Amniotic epithelial cell (primary cell): Measurements from ENCODE around the gene METTL3.
"Not testable (repeated sequence)": the region's sequence is repeated elsewhere in the genome, so short reads cannot be mapped to it uniquely, and the experiment has no call there.

Experiments used
- DNase-seq: peaks from one replicate; pipeline ENCODE4 v3.0.0-alpha.2; 2010; ENCODE audit warnings: low read depth

Gene METTL3

DNA sequence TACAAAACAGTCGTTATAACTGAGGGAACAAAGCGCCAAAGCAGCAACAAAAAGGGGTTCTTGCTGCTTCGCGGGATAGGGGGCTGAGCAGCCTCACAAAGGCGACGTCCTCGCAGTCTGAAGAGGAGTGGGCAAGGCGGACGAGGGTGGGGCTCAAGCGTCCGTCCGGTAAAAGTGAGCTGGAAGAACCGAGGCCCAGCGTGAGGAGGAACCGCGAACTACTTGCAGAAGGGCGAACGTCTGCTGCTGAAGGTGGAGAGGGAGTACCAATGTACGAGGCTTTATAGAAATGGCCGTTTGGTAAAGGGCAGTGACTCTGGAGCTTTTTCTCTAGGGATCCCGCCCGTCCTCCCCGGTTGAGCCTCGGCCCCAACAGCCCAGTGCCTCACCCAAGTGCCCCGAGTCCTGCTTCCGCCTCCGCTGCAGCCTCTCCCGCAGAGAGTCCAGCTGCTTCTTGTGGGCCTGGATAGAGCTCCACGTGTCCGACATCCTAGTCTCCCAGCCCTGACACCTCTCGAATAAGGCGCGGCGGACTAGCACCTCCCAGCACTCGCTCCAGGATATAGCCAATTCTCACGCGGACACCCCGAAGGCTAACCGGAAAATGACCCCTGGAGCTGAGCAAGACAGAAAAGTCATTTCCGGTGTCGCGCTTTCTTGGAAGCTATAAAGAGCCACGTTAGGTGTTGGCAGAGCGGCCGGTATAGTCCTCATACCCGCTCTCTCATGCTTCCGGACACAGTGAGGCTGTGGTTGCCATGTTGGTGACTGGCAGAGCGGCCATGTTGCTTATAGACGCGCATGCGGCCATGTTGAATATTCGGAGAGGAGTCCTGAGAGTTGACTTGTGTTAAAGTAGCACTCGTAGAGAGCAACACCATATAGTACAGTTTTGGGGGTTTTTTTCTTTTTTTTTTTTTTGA is at the start of gene METTL3:
TSS of gene METTL3 (minus strand) at position 606 of the 923 bp plus-strand sequence. CDS start at position 489, 117 bp downstream.
- peak; percentile 100 for DNase-seq

DNA sequence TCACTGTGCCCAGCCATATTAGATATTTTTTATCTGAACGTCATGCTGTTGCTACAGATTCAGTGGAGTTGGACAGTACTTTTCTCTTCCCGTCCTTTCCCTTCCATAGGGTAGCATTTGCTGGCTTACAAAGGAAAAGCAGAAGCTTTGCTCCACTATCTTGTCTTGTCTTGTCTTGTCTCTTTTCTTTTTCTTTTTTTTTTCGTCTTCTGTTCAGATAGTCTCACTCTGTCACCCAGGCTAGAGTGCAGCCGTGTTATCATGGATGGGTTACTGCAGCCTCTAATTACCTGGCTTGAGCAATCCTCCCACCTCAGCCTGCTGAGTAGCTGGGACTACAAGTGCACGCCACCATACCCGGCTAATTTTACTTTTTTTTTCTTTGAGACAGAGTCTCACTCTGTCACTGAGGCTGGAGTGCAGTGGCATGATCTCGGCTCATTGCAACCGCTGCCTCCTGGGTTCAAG is 47.6 kb upstream of the METTL3 start:
- peak; percentile 27 for DNase-seq

DNA sequence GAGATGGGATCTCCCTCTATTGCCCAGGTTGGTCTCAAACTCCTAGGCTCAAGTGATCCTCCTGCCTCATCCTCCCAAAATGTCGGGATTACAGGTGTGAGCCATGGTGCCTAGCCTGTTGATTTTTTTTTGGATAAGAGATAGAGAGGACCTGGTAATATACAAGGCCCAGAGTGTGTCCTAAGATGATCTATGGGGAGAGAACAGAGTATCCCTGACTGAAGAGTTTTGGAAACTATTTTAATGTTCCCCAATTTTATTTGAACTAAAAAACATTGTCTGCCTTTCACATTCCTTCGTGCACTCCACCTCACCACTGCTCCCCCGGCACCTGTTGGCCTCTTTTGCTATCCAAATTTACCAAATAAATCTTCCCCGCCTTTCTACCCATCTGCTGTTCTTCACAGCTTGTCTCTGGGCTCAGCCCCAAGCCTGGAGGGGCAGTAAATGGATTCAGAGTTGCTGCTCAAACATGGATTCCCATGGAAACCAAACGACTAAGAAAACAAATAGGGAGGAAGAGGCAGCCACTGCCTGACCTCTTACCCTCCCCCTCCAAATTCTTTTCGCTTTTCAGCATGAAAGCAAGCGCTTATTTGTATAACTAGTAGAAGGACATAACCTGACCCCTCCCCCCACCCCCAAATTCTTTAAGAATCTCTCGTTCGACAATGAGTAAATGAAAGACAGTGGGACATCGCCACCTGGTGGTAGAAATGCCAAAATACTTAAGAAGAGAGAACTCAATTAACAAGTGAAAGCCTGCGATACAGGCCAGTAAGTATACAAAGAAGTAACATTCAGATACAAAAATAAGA is 46.2 kb upstream of the METTL3 start:
- peak; percentile 84 for DNase-seq

DNA sequence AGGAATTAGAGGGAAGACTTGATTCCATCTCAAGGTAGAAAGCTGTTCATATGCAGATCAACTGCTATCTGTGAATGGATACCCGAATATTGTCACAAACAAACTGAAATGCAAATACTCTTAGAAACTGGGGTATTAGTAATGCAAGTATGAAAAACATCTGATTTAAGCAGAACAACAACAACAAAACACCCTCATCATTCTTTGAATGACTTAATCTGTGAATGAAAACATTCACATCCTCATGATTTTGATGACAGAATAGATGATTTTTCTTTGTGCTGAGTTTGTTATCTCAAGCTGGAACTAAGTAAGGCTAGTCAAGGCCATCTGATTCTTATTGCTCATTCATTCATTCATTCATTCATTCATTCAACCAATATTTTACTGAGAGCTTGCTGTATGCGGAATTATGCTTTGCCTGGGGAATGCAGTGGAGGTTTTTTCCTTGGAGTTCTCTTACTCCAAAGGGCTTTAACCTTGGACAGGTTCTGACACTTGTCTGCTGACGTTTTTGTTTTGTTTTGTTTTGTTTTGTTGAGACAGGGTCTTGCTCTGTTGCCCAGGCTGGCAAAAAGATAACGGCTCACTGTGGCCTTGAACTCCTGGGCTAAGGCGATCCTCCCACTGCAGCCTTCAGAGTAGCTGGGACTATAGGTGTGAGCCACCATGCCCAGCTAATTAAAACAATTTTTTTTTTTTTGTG is 45.4 kb upstream of the METTL3 start:
- no peak for DNase-seq

DNA sequence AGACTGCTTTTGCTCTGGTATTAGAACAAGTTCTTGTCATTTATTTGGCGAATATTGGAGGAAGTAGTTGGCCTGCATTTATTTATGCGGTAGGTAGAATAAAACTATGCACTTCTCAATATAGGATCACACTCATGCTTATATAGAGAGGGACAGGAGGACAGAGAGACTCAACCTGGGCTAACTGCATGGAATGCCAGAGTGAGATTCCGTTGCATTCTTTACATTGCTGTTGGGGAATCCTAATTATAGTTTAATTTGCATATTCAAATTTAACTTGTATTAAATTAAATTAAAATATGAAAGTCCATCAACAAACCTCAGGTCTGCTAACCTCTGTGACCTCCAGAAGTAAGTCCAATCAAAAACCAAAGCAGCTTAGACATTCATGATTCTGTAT is 42.1 kb upstream of the METTL3 start:
- DNase-seq: no peak

DNA sequence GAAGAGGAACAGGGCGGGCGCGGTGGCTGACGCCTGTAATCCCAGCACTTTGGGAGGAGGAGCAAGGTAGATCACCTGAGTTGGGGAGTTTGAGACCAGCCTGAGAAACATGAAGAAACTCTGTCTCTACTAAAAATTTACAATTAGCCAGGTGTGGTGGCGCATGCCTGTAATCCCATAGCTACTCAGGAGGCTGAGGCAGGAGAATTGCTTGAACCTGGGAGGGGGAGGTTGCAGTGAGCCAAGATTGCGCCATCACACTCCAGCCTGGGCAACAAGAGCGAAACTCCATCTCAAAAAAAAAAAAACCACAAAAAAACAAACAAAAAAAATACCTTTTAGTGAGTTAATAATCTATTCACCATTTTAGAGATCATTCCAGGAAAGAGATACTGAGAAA is 33.4 kb upstream of the METTL3 start:
- not testable (repeated sequence) for DNase-seq

DNA sequence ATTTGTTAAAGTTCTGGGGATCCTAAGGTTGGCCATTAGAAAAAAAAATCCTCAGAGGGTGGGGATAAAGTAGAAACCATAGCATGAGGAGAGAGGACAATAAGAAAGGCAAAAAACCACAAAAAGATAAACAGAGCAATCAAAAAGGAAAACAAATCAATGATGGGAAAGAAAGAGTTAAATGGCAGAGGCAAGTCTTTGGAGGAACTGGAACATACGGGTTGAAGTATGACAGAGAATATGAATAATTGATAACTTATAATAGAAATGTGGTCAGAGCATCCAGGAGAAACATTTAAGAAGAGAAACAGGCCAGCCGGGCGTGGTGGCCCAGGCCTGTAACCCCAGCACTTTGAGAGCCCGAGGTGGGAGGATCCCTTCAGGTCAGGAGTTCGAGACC is 32.8 kb upstream of the METTL3 start:
- no peak for DNase-seq

DNA sequence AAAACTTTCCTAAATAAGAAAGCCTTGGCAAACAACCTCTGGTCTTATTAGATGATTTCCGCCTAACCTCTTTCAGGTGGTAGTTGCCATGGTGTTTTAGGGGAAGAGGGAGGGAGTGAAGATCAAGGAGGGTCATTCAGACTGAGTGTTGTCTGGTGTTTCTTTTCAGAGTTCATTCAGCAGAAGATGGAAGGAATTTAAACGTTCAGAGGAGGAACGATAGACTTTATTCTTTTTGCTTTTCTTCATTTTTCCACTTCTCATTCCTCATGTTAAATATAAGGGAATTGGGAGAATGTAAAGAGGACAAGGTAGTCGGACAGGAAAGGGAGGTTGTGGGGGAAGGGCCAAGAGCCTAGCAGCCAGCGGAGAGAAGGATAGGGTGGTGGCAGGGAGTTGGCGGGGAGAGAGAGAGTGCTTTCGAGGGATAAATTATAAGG is 32.4 kb upstream of the METTL3 start:
- no peak for DNase-seq

DNA sequence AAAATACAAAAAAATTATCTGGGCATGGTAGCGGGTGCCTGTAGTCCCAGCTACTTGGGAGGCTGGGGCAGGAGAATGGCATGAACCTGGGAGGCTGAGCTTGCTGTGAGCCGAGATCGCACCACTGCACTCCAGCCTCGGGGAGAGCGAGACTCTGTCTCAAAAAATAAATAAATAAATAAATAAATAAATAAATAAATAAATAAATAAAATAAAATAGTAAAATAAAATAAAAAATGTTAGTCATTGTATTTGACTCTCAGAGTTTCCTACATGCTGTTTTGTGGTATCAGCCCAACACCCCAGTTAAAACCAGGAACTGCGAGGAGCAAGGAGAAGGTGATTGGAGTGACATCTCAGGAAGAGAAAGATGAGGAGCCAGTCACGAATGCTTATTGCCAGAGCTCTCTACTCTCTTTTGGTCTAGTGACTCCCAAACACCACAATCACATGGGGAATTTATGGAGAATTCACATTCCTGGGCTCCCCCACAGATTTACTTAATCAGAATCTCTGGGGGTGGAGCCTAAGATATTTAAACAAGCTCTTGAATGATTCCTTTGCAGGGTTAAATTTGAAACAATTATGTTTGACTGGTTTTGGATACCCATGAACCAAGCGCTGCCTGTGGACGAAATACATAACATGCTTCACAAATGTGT is 30.4 kb upstream of the METTL3 start:
- DNase-seq: no peak

DNA sequence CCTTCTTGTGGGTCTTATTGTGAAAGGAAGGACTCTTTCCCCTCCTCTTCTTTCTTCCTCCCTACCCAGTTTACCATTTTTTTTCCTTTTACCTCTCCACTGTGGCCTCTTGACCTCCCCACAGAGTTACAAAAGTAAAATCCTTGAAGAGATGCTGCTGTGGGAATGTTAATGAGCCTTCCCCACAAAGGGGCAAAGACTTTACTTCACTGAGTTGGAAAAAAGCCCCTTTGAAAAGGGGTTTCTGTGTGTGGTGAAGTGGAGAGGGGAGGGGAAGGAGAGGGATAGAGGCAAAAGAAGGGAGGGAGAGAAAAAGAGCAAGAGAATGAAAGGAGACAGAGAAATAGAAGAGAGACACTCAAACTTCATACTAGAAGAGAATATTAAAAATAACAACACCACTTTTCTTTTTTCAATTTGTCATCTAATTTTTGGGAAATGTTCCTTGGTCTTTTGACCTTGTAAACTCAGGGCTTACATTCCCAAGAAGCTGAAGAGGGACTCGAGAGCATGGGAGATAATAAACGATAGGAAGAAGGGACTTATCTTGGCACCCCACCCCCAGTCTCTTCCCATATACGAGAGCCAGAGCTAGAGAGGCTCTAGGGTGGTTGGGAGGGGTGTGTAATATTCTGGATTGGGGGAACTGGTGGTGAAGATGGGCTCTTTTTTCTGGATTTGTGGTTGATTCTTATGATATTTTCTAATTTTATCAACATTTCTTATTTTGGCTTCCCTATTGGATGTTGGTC is 28.2 kb upstream of the METTL3 start:
- no peak for DNase-seq

DNA sequence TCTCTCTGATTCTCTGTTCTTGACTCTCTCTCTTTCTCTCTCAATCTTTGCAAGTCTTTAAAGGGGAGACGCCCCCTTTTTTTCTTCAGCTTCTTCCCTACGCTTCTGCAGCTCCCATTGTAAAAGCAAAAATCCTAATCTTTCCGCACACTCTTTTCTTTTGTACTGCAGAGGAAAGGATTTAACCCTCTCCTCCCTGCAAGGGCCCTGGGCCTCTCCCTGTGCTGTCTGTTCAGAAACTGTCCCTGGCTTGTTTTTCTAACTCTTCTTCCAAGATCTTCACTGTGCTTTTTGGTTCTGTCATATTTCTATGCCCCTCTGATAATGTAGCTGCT is 25.9 kb upstream of the METTL3 start:
- DNase-seq: no peak

DNA sequence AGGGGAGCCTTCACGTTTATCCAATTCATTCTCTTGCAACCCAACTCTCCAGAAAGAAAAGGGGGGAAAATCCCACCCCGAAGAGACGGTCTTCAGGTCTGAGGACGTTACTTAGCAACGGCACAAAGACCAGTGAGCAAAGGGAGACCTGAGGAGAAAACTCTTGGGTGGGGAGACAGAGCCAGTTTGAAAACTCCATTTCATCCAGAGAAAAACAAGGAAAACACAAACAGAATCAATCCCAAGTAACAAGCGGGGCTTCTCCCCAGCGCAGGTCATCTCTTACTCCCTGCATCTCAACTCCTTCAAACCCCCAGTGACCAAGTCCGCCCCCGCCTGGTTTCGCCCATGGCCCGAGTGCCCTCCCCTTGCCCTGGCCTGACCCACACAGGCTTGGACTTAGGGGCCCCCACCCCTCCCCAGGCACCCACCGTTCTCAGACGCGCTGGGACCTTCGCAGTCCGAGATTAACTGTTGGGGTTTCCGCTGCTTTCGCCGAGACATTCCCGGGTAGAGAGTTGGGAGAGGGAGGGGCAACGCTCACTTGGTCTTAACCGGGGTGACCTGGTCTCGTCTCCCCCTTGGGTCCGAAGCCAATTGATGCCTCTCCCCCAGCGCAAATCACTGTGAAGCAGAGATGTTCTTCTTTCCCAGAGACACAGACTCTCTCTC is 25.4 kb upstream of the METTL3 start:
- DNase-seq: no peak

DNA sequence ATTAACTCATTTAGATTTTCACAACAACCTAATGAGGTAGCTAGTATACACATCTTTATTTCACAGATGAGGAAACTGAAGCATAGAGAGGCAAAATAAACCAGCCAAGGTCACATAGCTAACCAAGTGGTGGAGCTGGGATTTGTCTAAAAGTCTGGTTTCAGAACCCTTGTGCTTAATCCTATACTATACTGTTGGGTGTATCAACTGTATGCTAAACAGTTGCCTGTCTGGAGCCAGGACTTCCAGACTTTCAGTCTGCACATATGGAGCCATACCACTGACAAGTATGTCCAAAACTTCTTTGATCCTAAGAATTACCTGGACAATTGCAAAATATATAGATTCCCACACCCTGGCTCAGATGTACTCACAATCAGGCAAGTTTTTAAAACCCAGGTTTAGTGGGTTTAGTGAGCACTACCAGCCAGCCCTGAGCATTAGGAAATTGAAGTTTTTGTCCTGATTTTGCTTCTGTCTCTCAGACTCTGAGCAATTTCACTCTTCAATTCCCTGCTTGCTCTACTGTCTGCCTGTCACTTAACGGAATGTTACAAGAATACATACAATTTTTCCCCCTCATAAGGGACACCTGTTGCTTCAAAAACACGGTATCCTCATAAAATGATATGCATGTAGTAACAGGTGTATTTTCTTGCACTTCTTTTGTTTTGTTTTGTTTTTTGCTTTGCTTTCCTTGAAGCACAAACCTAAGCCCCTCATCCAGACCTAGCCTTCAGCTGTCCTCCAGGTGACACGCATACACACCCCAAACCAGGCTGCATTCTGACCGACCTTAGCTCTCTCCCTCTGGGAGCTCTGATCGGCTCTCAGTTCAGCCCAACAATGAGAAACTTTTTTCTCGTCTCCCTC is 24.6 kb upstream of the METTL3 start:
- no peak for DNase-seq

DNA sequence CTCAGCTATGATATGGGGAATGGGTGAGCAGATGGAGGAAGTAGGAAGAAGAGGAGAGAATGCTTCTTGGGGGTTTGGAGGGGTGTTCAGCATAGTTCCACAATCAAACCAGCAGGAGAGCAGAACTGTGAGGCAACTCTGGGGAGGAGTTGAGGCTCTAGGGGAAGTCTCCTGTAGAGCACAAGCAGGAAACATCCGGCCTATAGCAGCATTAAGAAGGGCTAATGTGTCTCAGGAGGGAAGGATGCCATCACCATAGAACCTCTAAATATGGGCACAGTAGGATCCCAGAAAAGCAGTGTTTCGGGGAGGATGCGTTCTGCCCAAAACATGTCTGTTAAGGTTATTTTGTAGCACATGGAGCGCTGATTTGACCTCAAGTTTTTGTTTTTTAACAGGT is 23.4 kb upstream of the METTL3 start:
- DNase-seq: no peak

DNA sequence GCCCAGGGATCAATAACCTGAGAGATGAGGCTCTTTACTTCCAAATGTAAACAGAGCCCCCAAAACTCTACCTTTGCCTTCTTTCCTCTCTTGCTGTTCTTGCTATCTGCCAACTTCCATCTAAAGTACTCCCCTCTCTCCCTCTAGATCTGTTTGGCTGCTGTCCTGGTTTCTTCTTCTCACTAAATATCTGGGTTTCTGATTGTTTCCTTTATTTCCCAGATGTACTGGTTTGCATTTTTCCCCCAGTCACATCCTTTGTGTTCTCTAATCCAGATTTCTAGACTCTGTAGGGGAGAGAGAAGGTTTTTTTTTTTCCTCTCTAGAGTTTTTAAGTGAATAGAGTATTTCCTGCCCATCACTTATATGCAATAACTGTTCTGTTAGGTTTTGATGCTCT is 22.2 kb upstream of the METTL3 start:
- DNase-seq: no peak

DNA sequence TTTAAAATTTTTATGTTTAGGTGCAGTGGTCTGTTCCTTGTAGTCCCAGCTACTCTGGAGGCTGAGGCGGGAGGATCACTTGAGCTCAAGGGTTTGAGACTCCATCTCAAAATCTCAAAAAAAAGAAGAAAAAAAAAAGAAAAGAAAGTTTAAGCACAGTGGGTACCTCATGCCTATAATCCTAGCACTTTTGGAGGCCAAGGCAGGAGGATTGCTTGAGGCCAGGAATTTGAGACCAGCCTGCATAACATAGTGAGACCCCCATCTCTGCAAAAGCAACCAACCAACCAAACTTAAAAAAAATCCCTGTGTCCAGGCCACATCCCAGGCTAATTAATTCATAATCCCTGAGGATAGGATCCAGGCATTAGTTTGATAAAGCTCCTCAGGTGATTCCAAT is 18.4 kb upstream of the METTL3 start:
- DNase-seq: no peak

DNA sequence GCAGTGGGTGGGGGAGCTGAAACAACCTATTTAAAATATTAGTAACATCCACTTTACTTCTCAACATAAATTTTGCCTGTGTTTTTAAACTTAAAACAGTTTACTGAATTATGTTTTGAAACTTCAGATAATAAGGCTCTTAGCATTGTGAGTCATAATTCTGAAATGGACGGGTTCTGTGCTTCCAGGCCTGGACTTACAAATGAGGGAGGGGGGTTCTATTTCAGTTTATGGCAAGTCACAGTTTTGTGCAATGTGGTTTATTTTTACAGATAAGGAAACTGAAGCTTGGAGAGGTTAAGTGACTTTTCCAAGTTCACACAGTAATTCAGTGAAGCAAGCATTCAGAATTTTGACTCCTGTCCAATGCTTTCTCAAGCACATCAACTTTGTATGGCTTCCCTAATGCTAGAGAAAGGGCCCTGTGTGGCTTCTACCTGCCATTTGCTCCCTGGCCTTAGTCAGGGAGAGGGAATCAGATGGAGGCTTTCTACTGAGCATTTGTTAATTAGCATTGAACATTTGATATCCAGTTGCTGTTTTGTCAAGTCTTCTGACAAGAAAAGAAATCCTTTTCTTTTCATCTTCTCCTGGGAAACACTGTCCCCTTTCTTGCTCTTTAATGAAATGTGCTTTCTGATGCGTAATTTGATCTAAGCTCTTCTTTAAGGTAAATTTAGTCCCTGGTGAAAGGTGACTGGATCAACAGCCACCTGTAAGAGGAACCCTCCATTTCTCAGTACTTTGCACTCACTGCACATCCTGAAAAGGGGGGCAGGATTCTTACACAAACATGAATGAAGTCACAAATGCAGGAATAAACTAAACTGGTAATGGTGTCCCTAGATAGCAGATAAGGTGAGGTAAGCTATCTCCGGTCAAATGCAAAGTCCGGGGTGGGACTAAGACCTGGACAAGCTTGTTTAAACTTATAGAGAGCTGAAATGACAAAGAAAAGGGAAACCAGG is 17.5 kb upstream of the METTL3 start:
- DNase-seq: peak; percentile 89

DNA sequence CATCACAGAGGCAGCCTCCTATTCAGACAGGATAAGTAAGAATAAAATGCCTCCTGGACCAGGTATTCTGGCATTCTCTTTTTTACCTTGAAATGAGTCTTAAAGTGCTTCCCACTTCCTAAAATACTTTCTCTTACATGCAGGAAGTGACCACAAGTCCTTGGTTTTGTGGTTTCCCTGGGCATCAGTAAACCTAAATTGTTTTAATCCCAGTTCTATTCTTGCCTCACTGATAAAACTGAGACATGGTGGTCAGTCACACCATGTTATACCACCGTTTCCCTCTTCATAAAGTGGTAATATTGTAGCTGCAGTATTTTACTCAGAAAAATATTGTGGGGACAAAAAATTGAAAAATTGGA is 16.2 kb upstream of the METTL3 start:
- no peak for DNase-seq
